Fibroblast of pulmonary artery (primary cell): ENCODE measurements around the gene EFCAB6.

ENCODE experiments used
- DNase-seq: peaks from one replicate; pipeline ENCODE4 v3.0.0-alpha.2; 2010; ENCODE audit warnings: low read depth
- H3K4me3 ChIP-seq: replicated peaks from 2 replicates; pipeline ENCODE4 v1.5.1; 2011; ENCODE audit warnings: low read depth, mild to moderate bottlenecking, control low read depth, low read length, moderate library complexity
- CTCF ChIP-seq: IDR thresholded peaks from 2 replicates; pipeline ENCODE4 v1.5.1; 2011; ENCODE audit warnings: mild to moderate bottlenecking, control low read depth, low read length, inconsistent platforms; ENCODE audit errors: missing control alignments

EFCAB6 gene

DNA sequence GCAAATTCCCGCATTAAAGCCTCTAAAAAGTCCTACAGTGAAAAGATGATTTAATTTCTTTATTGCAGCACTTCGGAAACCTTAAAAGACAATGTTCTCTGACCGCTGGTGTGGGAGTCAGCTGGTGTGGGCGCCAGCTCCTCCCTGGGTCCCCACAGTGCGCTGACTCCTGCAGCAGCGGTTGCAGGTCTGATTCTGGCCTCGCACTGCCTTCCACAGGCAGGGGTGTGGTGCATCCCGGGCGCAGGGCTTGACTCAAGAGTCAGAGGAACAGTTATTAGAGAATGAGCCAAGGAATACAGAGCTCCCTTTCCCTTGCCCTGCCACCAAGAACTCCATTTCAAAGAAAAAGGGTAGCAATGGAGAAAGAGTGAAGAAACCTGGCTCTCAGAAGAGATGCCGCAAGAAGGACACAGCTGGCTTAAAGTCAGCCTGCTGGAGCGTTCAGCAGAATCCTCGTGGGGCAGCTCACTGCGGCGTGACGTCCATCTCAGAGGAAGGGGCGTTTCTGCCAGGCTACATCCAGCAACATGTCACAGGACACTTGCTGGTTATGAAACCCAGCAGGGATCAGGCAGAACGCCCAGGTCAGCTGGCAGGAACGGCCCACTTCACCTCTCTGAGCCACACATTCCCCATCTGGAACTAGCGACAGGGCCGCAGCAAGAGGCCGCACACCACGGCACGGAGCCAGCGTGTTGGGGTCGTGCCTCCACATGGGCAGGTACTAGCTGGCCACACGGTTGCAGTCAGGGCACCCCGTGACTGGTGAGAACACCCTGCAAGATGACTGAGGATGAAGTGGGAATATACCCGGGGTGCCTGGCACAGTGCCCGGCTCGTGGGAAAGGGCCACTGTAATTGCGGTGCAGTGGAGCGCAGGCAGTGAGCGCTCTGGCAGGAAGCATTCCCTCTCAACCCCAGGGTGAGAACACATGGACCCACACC is 18.1 kb upstream of the EFCAB6 start:
- TF ChIP-seq CTCF: no peak
- DNase-seq: peak; percentile 45
- no peak overlapping the region for H3K4me3 ChIP-seq

DNA sequence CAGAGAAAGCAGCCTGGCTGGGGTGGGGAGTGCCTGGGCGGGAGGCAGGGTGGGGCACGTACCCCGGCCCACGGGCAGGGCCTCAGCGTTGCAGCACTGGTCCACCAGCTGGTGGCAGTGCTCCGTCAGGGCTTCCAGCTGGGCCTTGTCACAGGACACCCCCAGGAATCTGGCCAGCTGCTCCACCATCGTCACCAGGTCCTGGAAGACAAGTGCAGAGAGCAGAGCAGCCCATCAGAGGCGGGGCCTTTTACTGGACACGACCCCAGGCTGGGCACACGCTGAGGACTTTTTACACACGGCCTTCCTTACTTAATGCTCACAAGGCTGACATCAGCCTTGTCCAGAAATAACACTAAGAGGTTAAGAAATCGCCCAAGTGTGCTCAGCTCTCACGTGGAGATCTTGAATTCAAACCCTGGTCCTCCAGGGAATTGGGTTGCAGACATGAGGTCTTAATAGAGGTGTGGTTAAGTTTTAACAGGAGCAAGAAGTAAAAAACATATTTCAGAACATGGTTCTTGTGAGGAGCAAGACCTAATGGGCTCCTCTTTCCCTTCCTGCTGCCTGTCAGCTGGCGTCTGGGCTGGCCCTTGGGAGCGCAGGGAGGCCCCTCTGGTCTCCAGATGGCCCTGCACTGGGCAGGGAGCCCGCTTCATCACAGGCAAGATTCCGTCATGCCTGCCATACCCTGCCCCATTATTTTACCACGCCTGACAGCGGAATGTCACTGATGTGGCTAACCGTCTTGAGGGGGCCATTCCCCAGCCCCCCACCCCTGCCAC is 17.1 kb upstream of the EFCAB6 start:
- DNase-seq: peak; percentile 49
- H3K4me3 ChIP-seq: no peak overlapping the region
- no peak for TF ChIP-seq CTCF

DNA sequence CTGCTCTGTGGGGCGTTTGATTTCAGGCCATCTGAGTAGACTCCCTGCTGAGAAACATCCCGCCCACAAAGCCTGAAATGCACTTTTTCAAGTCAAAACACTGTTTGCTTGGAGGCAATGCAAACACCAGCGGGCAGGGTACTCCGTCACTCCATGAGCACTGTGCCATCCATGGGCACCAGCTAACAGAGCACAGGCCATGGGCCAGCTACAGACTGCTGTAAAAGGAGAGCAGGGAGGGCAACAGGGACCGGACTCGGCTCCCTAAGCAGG is 16.6 kb upstream of the EFCAB6 start:
- TF ChIP-seq CTCF: no peak
- H3K4me3 ChIP-seq: no peak overlapping the region
- no peak for DNase-seq

DNA sequence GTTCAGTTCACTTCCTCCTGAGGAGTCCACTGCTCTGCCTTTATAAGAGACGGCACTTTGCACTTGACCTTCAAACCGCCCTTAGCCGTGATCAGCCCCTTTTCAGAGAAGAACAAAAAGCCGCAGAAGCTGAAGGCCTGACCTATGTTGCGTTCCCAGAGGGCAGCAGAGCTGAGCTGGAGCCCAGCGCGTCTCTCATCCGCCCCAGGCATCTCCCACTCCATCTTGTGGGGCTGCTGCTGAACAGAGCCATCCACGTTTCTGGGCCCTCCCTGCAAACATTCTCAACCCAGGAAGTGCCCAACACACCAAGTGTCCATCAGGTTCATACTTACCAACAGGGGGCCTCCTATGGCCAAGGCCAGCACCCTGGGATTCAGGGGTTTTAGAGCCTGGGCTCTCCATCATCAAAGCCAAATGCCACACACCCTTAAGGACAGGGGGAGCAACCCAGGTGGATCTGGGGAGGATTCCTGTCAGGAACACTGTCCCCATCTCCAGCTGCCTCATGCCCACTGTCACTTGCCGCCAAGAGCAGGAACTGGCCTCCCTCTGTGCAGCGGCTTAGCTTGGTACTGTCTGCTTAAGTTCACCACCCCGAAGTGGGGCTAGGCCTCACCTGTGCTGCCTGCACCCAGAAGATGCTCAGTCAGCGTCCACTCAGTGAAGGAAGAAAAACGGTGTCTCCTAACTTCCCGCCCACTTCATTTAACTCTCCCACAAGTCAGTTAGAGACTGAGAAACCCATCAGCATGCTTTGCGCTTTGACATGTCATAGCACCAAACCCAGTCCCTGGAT is 16.0 kb upstream of the EFCAB6 start:
- no peak for DNase-seq
- no peak for TF ChIP-seq CTCF
- no peak overlapping the region for H3K4me3 ChIP-seq

- TF ChIP-seq CTCF: no peak
- no peak overlapping the region for H3K4me3 ChIP-seq
- no peak for DNase-seq
Observed at GRCh38 chr22:43827003-43827735, 15.1 kb upstream of the EFCAB6 start.
